HUES48 (cell line): ENCODE measurements around the gene LIX1L.
A peak's percentile ranks its signal among the peaks of the same experiment; 100 is the strongest.

Experiments used
- H3K27ac ChIP-seq: one replicate; pipeline ENCODE4 v1.7.0; 2013; ENCODE audit warnings: low read depth, low read length, inconsistent platforms
- H3K27me3 ChIP-seq: 2 replicates; pipeline ENCODE4 v1.6.1; 2013; ENCODE audit warnings: mild to moderate bottlenecking, low read length; ENCODE audit not compliant: control insufficient read depth, insufficient read depth
- H3K36me3 ChIP-seq: 2 replicates; pipeline ENCODE4 v1.6.1; 2013; ENCODE audit warnings: low read length; ENCODE audit not compliant: control insufficient read depth, insufficient read depth
- H3K4me1 ChIP-seq: 2 replicates; pipeline ENCODE4 v1.6.1; 2013; ENCODE audit warnings: mild to moderate bottlenecking, low read length; ENCODE audit not compliant: control insufficient read depth, insufficient read depth
- H3K4me3 ChIP-seq: 2 replicates; pipeline ENCODE4 v1.5.1; 2013; ENCODE audit warnings: mild to moderate bottlenecking, low read depth, low read length
- H3K9ac ChIP-seq: 2 replicates; pipeline ENCODE4 v1.6.1; 2013; ENCODE audit warnings: mild to moderate bottlenecking, low read depth, low read length, moderate library complexity
- H3K9me3 ChIP-seq: 2 replicates; pipeline ENCODE4 v1.6.1; 2013; ENCODE audit warnings: low read length; ENCODE audit not compliant: control insufficient read depth, insufficient read depth

Gene LIX1L

GRCh38 chr1:145901312-145902021 lies 56.4 kb downstream of the LIX1L start:
- Histone ChIP-seq H3K9me3 (no peaks in the 10 kb centered on the region), H3K4me3 (no peak overlapping the region), H3K36me3 (no peaks in the 10 kb centered on the region), H3K27ac (no peak overlapping the region), H3K27me3 (no peaks in the 10 kb centered on the region), H3K9ac (no peak overlapping the region), H3K4me1 (no peaks in the 10 kb centered on the region)

- no peak overlapping the region for H3K9ac ChIP-seq
- no peaks in the 10 kb centered on the region for H3K27me3 ChIP-seq
- no peaks in the 10 kb centered on the region for H3K9me3 ChIP-seq
- H3K27ac ChIP-seq: no peak overlapping the region
- H3K4me1 ChIP-seq: no peaks in the 10 kb centered on the region
- no peaks in the 10 kb centered on the region for H3K36me3 ChIP-seq
- H3K4me3 ChIP-seq: no peak overlapping the region
Observed at GRCh38 chr1:145898756-145899155, 59.1 kb downstream of the LIX1L start.

GRCh38 chr1:145897969-145898368 lies 59.8 kb downstream of the LIX1L start:
- Histone ChIP-seq H3K9me3 (no peaks in the 10 kb centered on the region), H3K4me3 (no peak overlapping the region), H3K4me1 (no peaks in the 10 kb centered on the region), H3K27ac (no peak overlapping the region), H3K36me3 (no peaks in the 10 kb centered on the region), H3K27me3 (no peaks in the 10 kb centered on the region), H3K9ac (no peak overlapping the region)

- no peak overlapping the region for H3K4me3 ChIP-seq
- no peak overlapping the region for H3K9ac ChIP-seq
- no peaks in the 10 kb centered on the region for H3K9me3 ChIP-seq
- H3K27ac ChIP-seq: no peak overlapping the region
- H3K36me3 ChIP-seq: no peaks in the 10 kb centered on the region
- H3K4me1 ChIP-seq: peaks cover 7% of the 10 kb centered on the region; the same call in 1 of the 2 replicates
- H3K27me3 ChIP-seq: no peaks in the 10 kb centered on the region
Observed at GRCh38 chr1:145895471-145895870, 62.3 kb downstream of the LIX1L start.

- H3K9ac ChIP-seq: no peak overlapping the region
- H3K4me3 ChIP-seq: no peak overlapping the region
- H3K27ac ChIP-seq: no peak overlapping the region
- peaks cover 7% of the 10 kb centered on the region; the same call in 1 of the 2 replicates for H3K4me1 ChIP-seq
- H3K36me3 ChIP-seq: no peaks in the 10 kb centered on the region
- no peaks in the 10 kb centered on the region for H3K9me3 ChIP-seq
- no peaks in the 10 kb centered on the region for H3K27me3 ChIP-seq
Observed at GRCh38 chr1:145893306-145894055, 64.3 kb downstream of the LIX1L start.

- Histone ChIP-seq H3K9me3 (no peaks in the 10 kb centered on the region), H3K9ac (no peak overlapping the region), H3K36me3 (no peaks in the 10 kb centered on the region), H3K27ac (peak overlapping the region; percentile 69), H3K4me1 (peaks cover 10% of the 10 kb centered on the region; the same call in 1 of the 2 replicates), H3K4me3 (peak overlapping the region; percentile 42), H3K27me3 (no peaks in the 10 kb centered on the region)
Observed at GRCh38 chr1:145892486-145893087, 65.2 kb downstream of the LIX1L start.

- H3K36me3 ChIP-seq: no peaks in the 10 kb centered on the region
- peak overlapping the region; percentile 42 for H3K4me3 ChIP-seq
- peaks cover 12% of the 10 kb centered on the region; the same call in 1 of the 2 replicates for H3K4me1 ChIP-seq
- no peaks in the 10 kb centered on the region for H3K9me3 ChIP-seq
- H3K27ac ChIP-seq: peak overlapping the region; percentile 69
- no peaks in the 10 kb centered on the region for H3K27me3 ChIP-seq
- no peak overlapping the region for H3K9ac ChIP-seq
Observed at GRCh38 chr1:145891587-145892485, 66.0 kb downstream of the LIX1L start.

GRCh38 chr1:145891143-145891542 lies 66.7 kb downstream of the LIX1L start:
- Histone ChIP-seq H3K36me3 (no peaks in the 10 kb centered on the region), H3K27me3 (no peaks in the 10 kb centered on the region), H3K9me3 (no peaks in the 10 kb centered on the region), H3K27ac (no peak overlapping the region), H3K4me3 (no peak overlapping the region), H3K9ac (no peak overlapping the region), H3K4me1 (peaks cover 12% of the 10 kb centered on the region; the same call in 1 of the 2 replicates)

GRCh38 chr1:145889722-145890121 lies 68.1 kb downstream of the LIX1L start:
- Histone ChIP-seq H3K27me3 (peaks cover 9% of the 10 kb centered on the region), H3K27ac (no peak overlapping the region), H3K9ac (no peak overlapping the region), H3K36me3 (no peaks in the 10 kb centered on the region), H3K4me1 (peaks cover 12% of the 10 kb centered on the region; the same call in 1 of the 2 replicates), H3K4me3 (no peak overlapping the region), H3K9me3 (no peaks in the 10 kb centered on the region)

GRCh38 chr1:145887631-145888030 lies 70.2 kb downstream of the LIX1L start:
- no peaks in the 10 kb centered on the region for H3K36me3 ChIP-seq
- H3K9ac ChIP-seq: no peak overlapping the region
- H3K9me3 ChIP-seq: no peaks in the 10 kb centered on the region
- H3K4me3 ChIP-seq: no peak overlapping the region
- peaks cover 24% of the 10 kb centered on the region for H3K27me3 ChIP-seq
- peaks cover 11% of the 10 kb centered on the region; the same call in 1 of the 2 replicates for H3K4me1 ChIP-seq
- no peak overlapping the region for H3K27ac ChIP-seq
